ENCODE data around the gene KASH5. TPM values are rescaled to one million over a fixed set of nuclear protein-coding genes. Genes with fewer than 3 reads are reported as not detected.

Gene KASH5
- total and polyA plus RNA-seq, 2 of the 4 experiments (the other 2 are of a cell fraction) = not detected

- no peak overlapping the region for H4K8ac ChIP-seq (ENCODE audit: low read depth in 2 of 2, low read length in 2 of 2)
- WGBS, 2 experiments (ENCODE audit: extremely low coverage in 2 of 2, insufficient read length in 1 of 2) = 9% methylated on average over 37 of the region's 63 CpGs; no CpG with 5 or more reads in 1 of the 2 experiments
- in situ Hi-C loops (cut with MboI; ENCODE audit: low sequenced_read_pairs) = loop anchor here (10.0 kb wide), 1 partner anchor 168 kb away; no protein-coding TSS in a partner anchor
- no peak overlapping the region for H3K56ac ChIP-seq (ENCODE audit: extremely low read depth, insufficient read depth, low read length)
- H3K9ac ChIP-seq (ENCODE audit: low read depth, low read length) = no peak overlapping the region
- H4K5ac ChIP-seq (ENCODE audit: low read depth, low read length) = no peak overlapping the region
- no peaks in the 10 kb centered on the region for H4K20me1 ChIP-seq (ENCODE audit: insufficient read depth, low read length)
- H3K23ac ChIP-seq (ENCODE audit: low read depth, low read length) = no peak overlapping the region
- H2BK120ac ChIP-seq (ENCODE audit: low read depth, low read length) = no peak overlapping the region
- H3K4me1 ChIP-seq (ENCODE audit: control insufficient read depth, insufficient read depth, low read length) = no peaks in the 10 kb centered on the region
- no peak overlapping the region for H3K4ac ChIP-seq (ENCODE audit: low read depth, low read length)
- no peak overlapping the region for H2AK5ac ChIP-seq (ENCODE audit: low read depth, low read length)
- BruUV-seq (replicated peaks) = no TSS peak
- peak overlapping the region; percentile 42 for H2AK9ac ChIP-seq (replicated peaks; ENCODE audit: low read depth, low read length, poor library complexity)
- H3K27me3 ChIP-seq (ENCODE audit: control insufficient read depth, insufficient read depth, low read length) = peaks cover 95% of the 10 kb centered on the region
- no peaks in the 10 kb centered on the region for H3K36me3 ChIP-seq (ENCODE audit: control insufficient read depth, insufficient read depth, low read length)
- H3K79me1 ChIP-seq (ENCODE audit: low read depth in 1 of 2, low read length in 2 of 2) = no peaks in the 10 kb centered on the region
- DNase-seq (no peak), ATAC-seq (ENCODE audit: low read depth) (no peak)
- no peak overlapping the region for H3K18ac ChIP-seq (ENCODE audit: low read depth, low read length)
- H2BK20ac ChIP-seq (ENCODE audit: low read depth, low read length) = no peak overlapping the region
- POLR2A ChIA-PET (ENCODE audit: unreplicated experiment) = interaction anchor here (0.6 kb wide), 1 partner anchor 16 kb away, joined by 3 read pairs; no protein-coding TSS in a partner anchor
- no peak overlapping the region for H3K27ac ChIP-seq (ENCODE audit: insufficient read depth, low read length)
- no peaks in the 10 kb centered on the region for H3K9me1 ChIP-seq (ENCODE audit: insufficient read depth, low read length)
- no peak overlapping the region for H2BK5ac ChIP-seq (ENCODE audit: low read depth, low read length, poor library complexity, severe bottlenecking)
- intact Hi-C loops (cut with micrococcal nuclease) = no loop called here
- no peak overlapping the region for H2AFZ ChIP-seq (replicated peaks; ENCODE audit: low read length, poor library complexity)
- H3K14ac ChIP-seq (replicated peaks; ENCODE audit: low read depth, low read length) = no peak overlapping the region
- H4K91ac ChIP-seq (ENCODE audit: insufficient read depth, low read depth, low read length) = no peak overlapping the region
- no peak overlapping the region for H3K4me2 ChIP-seq (ENCODE audit: low read depth, low read length)
- CTCF ChIA-PET = no interaction called here
- H2BK15ac ChIP-seq (ENCODE audit: low read depth, low read length) = no peak overlapping the region
- H3K4me3 ChIP-seq (ENCODE audit: insufficient read depth, low read depth, low read length) = no peak overlapping the region
- dilution Hi-C loops (cut with HindIII; ENCODE audit: low sequenced_read_pairs, unreplicated experiment) = no loop called here
- peaks cover 18% of the 10 kb centered on the region for H3K9me3 ChIP-seq (ENCODE audit: control insufficient read depth, insufficient read depth, low read length)
- TF ChIP-seq CTCF (conservative IDR thresholded peaks at IDR 0.05; ENCODE audit: low read depth, low read length) (no peak), SMC3 (IDR thresholded peaks at IDR 0.05; ENCODE audit: low read depth, low read length) (no peak), NFE2L2 (IDR thresholded peaks at IDR 0.05; ENCODE audit: low read depth, low read length) (no peak), FOS (IDR thresholded peaks at IDR 0.05; ENCODE audit: low read depth, low read length) (no peak), ELK1 (IDR thresholded peaks at IDR 0.05; ENCODE audit: borderline replicate concordance, low read depth, low read length) (no peak), POLR2A (IDR thresholded peaks at IDR 0.05; ENCODE audit: low read depth, low read length) (no peak), RCOR1 (IDR thresholded peaks at IDR 0.05; ENCODE audit: insufficient replicate concordance, low read length) (no peak), CHD1 (IDR thresholded peaks at IDR 0.05; ENCODE audit: low read depth, low read length) (no peak), RAD21 (IDR thresholded peaks at IDR 0.05; ENCODE audit: low read length) (no peak), MAFK (IDR thresholded peaks at IDR 0.05; ENCODE audit: low read depth, low read length) (no peak), USF2 (IDR thresholded peaks at IDR 0.05; ENCODE audit: low read depth, low read length) (no peak), MAZ (IDR thresholded peaks at IDR 0.05; ENCODE audit: borderline replicate concordance, low read depth, low read length) (no peak), BHLHE40 (IDR thresholded peaks at IDR 0.05; ENCODE audit: low read depth, low read length) (no peak), RFX5 (IDR thresholded peaks at IDR 0.05; ENCODE audit: low read depth, low read length) (no peak), CEBPB (IDR thresholded peaks at IDR 0.05; ENCODE audit: low read depth, low read length) (no peak)
These were observed 44.4 kb downstream of the KASH5 start for GRCh38 chr19:49432141-49433073.

Measured in IMR-90 (cell line).